Panc1 (cell line): ENCODE measurements around the gene APLP2. TPM values are rescaled to one million over a fixed set of nuclear protein-coding genes. Genes with fewer than 3 reads are reported as not detected.

Source experiments
- ATAC-seq: fragments of 200-7000 bp; cut with Tn5 transposase; 2 replicates; pipeline ENCODE4 v1.9.1; 2020; ENCODE audit warnings: mild to moderate bottlenecking, moderate library complexity
- BruUV-seq: library from RNA; stranded (reverse); fragments of 400-500 nt; replicated peaks from 2 replicates; lab custom pipeline; 2021; lab: Mats Ljungman, UMichigan
- CTCF ChIA-PET: fragments of 300-600 bp; sonication (Branson Sonifier 250); formaldehyde crosslinking; loops from one replicate; lab custom pipeline; 2022; ENCODE audit warnings: antibody characterized with exemption; lab: Charles Lee
- POLR2A ChIA-PET: fragments of 300-600 bp; sonication (Branson Sonifier 250); formaldehyde crosslinking; loops from one replicate; lab custom pipeline; 2022; ENCODE audit warnings: antibody characterized with exemption; lab: Charles Lee
- DNase-seq: peaks from one replicate; pipeline ENCODE4 v3.0.0-alpha.2; 2010; ENCODE audit warnings: low read depth, low spot score
- H3K27ac ChIP-seq: 2 replicates; pipeline ENCODE4 v1.5.1; 2011; ENCODE audit warnings: mild to moderate bottlenecking, low read length, inconsistent platforms
- H3K27me3 ChIP-seq: fragments of 200-500 bp; sonication (Bioruptor generic); 2 replicates; pipeline ENCODE4 v1.6.0; 2014; ENCODE audit warnings: low read length, inconsistent platforms; ENCODE audit not compliant: control insufficient read depth, insufficient read depth
- H3K36me3 ChIP-seq: fragments of 200-500 bp; sonication (Bioruptor generic); 2 replicates; pipeline ENCODE4 v1.5.1; 2014; ENCODE audit warnings: inconsistent platforms, mild to moderate bottlenecking, low read length, moderate library complexity; ENCODE audit not compliant: control insufficient read depth, insufficient read depth
- H3K4me1 ChIP-seq: 2 replicates; pipeline ENCODE4 v1.5.1; 2011; ENCODE audit warnings: inconsistent platforms, mild to moderate bottlenecking, low read length, moderate library complexity; ENCODE audit not compliant: control insufficient read depth, insufficient read depth
- H3K4me3 ChIP-seq, 2 experiments: 2 replicates each; pipeline ENCODE4 v1.5.1; 2011 to 2012; ENCODE audit warnings: low read depth in 2 of 2, low read length in 2 of 2, mild to moderate bottlenecking in 2 of 2, inconsistent platforms in 1 of 2, moderate library complexity in 1 of 2
- H3K9me3 ChIP-seq: fragments of 200-500 bp; sonication (Bioruptor generic); 2 replicates; pipeline ENCODE4 v1.5.1; 2014; ENCODE audit warnings: low read depth, mild to moderate bottlenecking, inconsistent platforms, low read length, moderate library complexity; ENCODE audit not compliant: control insufficient read depth, insufficient read depth
- POLR2AphosphoS5 ChIP-seq: IDR thresholded peaks from 2 replicates; pipeline ENCODE4 v1.6.1; 2012; ENCODE audit warnings: mild to moderate bottlenecking, low read depth, low read length, moderate library complexity
- REST ChIP-seq, 2 experiments: IDR thresholded peaks; 2 replicates each; pipeline ENCODE4 v1.6.1; 2011 to 2012; ENCODE audit warnings: low read depth in 2 of 2, control low read depth in 1 of 2, low read length in 1 of 2, mild to moderate bottlenecking in 1 of 2, moderate library complexity in 1 of 2; ENCODE audit not compliant: insufficient read depth in 1 of 2
- SIN3A ChIP-seq: IDR thresholded peaks from 2 replicates; pipeline ENCODE4 v1.6.1; 2012; ENCODE audit warnings: low read depth, mild to moderate bottlenecking, low read length, moderate library complexity, borderline replicate concordance; ENCODE audit not compliant: insufficient read depth
- TCF7L2 ChIP-seq: IDR thresholded peaks from 2 replicates; pipeline ENCODE4 v1.6.1; 2011; ENCODE audit warnings: mild to moderate bottlenecking, low read depth, low read length, inconsistent platforms
- in situ Hi-C: cut with HindIII; loops from 2 replicates; pipeline ENCODE4 v1.10.0; 2016; ENCODE audit warnings: low sequenced_read_pairs, low pct_unique_long_range_greater_than_20kb
- intact Hi-C: fragments of 100-400 bp; cut with micrococcal nuclease; formaldehyde crosslinking; loops from one replicate; pipeline ENCODE4 v1.10.0; 2022; ENCODE audit not compliant: unreplicated experiment
- total RNA-seq: library from RNA; stranded (reverse); gene quantifications from one replicate; pipeline ENCODE4 v1.2.1, GENCODE V29; 2021; ENCODE audit not compliant: unreplicated experiment
- TF ChIP-seq, protein P1 (sequence below): fragments of 450-650 bp; IDR thresholded peaks from 2 replicates; pipeline ENCODE4 v1.5.1; 2017; ENCODE audit warnings: mild to moderate bottlenecking

APLP2 gene
- total RNA-seq, 1 experiment from 2014 or later, result 589 TPM

- ChIA-PET POLR2A (no interaction called here), CTCF (no interaction called here)
- H3K27me3 ChIP-seq, result no peaks in the 10 kb centered on the region
- no peak for DNase-seq
- no peak overlapping the region for H3K4me3 ChIP-seq
- in situ Hi-C loops (no loop called here), intact Hi-C loops (no loop called here)
- no peak for TF ChIP-seq SIN3A
- TF ChIP-seq TCF7L2, result no peak
- TF ChIP-seq REST (IDR thresholded peaks at IDR 0.05; ENCODE audit: insufficient read depth in 1 of 2, low read depth in 2 of 2, low read length in 1 of 2), result no peak
- TF ChIP-seq POLR2AphosphoS5, result no peak
- TF ChIP-seq, protein P1, sequence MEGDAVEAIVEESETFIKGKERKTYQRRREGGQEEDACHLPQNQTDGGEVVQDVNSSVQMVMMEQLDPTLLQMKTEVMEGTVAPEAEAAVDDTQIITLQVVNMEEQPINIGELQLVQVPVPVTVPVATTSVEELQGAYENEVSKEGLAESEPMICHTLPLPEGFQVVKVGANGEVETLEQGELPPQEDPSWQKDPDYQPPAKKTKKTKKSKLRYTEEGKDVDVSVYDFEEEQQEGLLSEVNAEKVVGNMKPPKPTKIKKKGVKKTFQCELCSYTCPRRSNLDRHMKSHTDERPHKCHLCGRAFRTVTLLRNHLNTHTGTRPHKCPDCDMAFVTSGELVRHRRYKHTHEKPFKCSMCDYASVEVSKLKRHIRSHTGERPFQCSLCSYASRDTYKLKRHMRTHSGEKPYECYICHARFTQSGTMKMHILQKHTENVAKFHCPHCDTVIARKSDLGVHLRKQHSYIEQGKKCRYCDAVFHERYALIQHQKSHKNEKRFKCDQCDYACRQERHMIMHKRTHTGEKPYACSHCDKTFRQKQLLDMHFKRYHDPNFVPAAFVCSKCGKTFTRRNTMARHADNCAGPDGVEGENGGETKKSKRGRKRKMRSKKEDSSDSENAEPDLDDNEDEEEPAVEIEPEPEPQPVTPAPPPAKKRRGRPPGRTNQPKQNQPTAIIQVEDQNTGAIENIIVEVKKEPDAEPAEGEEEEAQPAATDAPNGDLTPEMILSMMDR, result no peak
- H3K36me3 ChIP-seq, result peaks cover 40% of the 10 kb centered on the region
- H3K9me3 ChIP-seq, result no peaks in the 10 kb centered on the region
- BruUV-seq, result no TSS peak
- peaks cover 3% of the 10 kb centered on the region; the same call in 1 of the 2 replicates for H3K4me1 ChIP-seq
- ATAC-seq, result 0 out of 2 replicates have a peak, but pooled peaks have one; percentile 17
- no peak overlapping the region for H3K27ac ChIP-seq
These were observed 53.8 kb downstream of the APLP2 start for GRCh38 chr11:130123414-130124040.

GRCh38 chr11:130124096-130124495, 54.4 kb downstream of the APLP2 start:
- peaks cover 44% of the 10 kb centered on the region for H3K36me3 ChIP-seq
- no peak for TF ChIP-seq SIN3A
- TF ChIP-seq POLR2AphosphoS5, result no peak
- TF ChIP-seq REST (IDR thresholded peaks at IDR 0.05; ENCODE audit: insufficient read depth in 1 of 2, low read depth in 2 of 2, low read length in 1 of 2), result no peak
- no peak for TF ChIP-seq TCF7L2
- TF ChIP-seq, protein P1, result no peak
- H3K9me3 ChIP-seq, result no peaks in the 10 kb centered on the region
- intact Hi-C loops (no loop called here), in situ Hi-C loops (no loop called here)
- DNase-seq (peak; percentile 85), ATAC-seq (peak; percentile 70)
- H3K4me1 ChIP-seq, result peaks cover 3% of the 10 kb centered on the region; the same call in 1 of the 2 replicates
- H3K4me3 ChIP-seq, result no peak overlapping the region
- H3K27me3 ChIP-seq, result no peaks in the 10 kb centered on the region
- CTCF ChIA-PET, result no interaction called here
- POLR2A ChIA-PET, result no interaction called here
- no TSS peak for BruUV-seq
- no peak overlapping the region for H3K27ac ChIP-seq
